GM12878 (cell line): ENCODE results near the gene KCND2. TPM values are rescaled to one million over a fixed set of nuclear protein-coding genes. Genes with fewer than 3 reads are reported as not detected.

Source experiments
- ATAC-seq: fragments of 200-7000 bp; cut with Tn5 transposase; 3 replicates; pipeline ENCODE4 v1.9.1; 2020; ENCODE audit warnings: mild to moderate bottlenecking, moderate library complexity
- BruUV-seq: library from RNA; stranded (reverse); fragments of 400-500 nt; replicated peaks from 2 replicates; lab custom pipeline; 2021; lab: Mats Ljungman, UMichigan
- CTCF ChIA-PET: fragments of 300-600 bp; sonication (Branson Sonifier 250); formaldehyde crosslinking; extraction: SDS; loops from one replicate; lab custom pipeline; 2021; ENCODE audit warnings: inconsistent platforms; lab: Yijun Ruan, JAX
- POLR2A ChIA-PET: fragments of 350-600 bp; formaldehyde crosslinking; extraction: SDS; loops from one replicate; lab custom pipeline; 2021; ENCODE audit warnings: inconsistent platforms; lab: Charles Lee
- RAD21 ChIA-PET: fragments of 300-600 bp; sonication (Branson Sonifier 250); formaldehyde crosslinking; loops from one replicate; lab custom pipeline; 2023; ENCODE audit warnings: antibody characterized with exemption; ENCODE audit not compliant: unreplicated experiment; lab: Charles Lee
- SMC1A ChIA-PET: fragments of 300-600 bp; sonication (Branson Sonifier 250); formaldehyde crosslinking; loops from one replicate; lab custom pipeline; 2023; ENCODE audit not compliant: unreplicated experiment, uncharacterized antibody; lab: Charles Lee
- DNase-seq: peaks from one replicate; pipeline ENCODE4 v3.0.0-alpha.2; 2011; ENCODE audit warnings: low read depth, low spot score
- FAIRE-seq: peaks from 3 replicates; lab custom pipeline; 2011; peaks lifted over from hg19 to GRCh38; lab: Jason Lieb, UNC
- H2AFZ ChIP-seq: 2 replicates; pipeline ENCODE4 v1.6.0; 2011; ENCODE audit warnings: low read depth, low read length, control low read depth; ENCODE audit not compliant: control insufficient read depth
- H3K27ac ChIP-seq: 2 replicates; pipeline ENCODE4 v1.5.1; 2011; ENCODE audit warnings: control low read depth; ENCODE audit not compliant: control insufficient read depth, insufficient read depth
- H3K27me3 ChIP-seq, 2 experiments: replicated peaks in 1 of 2; 2 replicates each; pipeline versions ENCODE4 v1.6.0 to v1.6.1; 2011; ENCODE audit warnings: low read length in 1 of 2; ENCODE audit not compliant: control insufficient read depth in 2 of 2, insufficient read depth in 2 of 2
- H3K36me3 ChIP-seq, 2 experiments: 2 replicates each; pipeline ENCODE4 v1.5.1; 2011; ENCODE audit warnings: low read length in 1 of 2; ENCODE audit not compliant: control insufficient read depth in 2 of 2, insufficient read depth in 2 of 2
- H3K4me1 ChIP-seq: 2 replicates; pipeline ENCODE4 v1.6.1; 2011; ENCODE audit warnings: mild to moderate bottlenecking, low read length, moderate library complexity, mixed read lengths; ENCODE audit not compliant: control insufficient read depth, insufficient read depth
- H3K4me2 ChIP-seq: 2 replicates; pipeline ENCODE4 v1.6.0; 2011; ENCODE audit warnings: control low read depth; ENCODE audit not compliant: control insufficient read depth, insufficient read depth
- H3K4me3 ChIP-seq: fragments of 200-600 bp; sonication (generic); 2 replicates; pipeline ENCODE4 v1.5.1; 2016
- H3K79me2 ChIP-seq: 2 replicates; pipeline ENCODE4 v1.6.0; 2011; ENCODE audit warnings: low read length; ENCODE audit not compliant: control insufficient read depth, insufficient read depth
- H3K9ac ChIP-seq: 2 replicates; pipeline ENCODE4 v1.8.0; 2011; ENCODE audit warnings: low read length, control low read depth, mixed read lengths; ENCODE audit not compliant: control insufficient read depth, insufficient read depth
- H3K9me3 ChIP-seq: replicated peaks from 3 replicates; pipeline ENCODE4 v1.5.1; 2011; ENCODE audit warnings: mild to moderate bottlenecking, low read length; ENCODE audit not compliant: control insufficient read depth, insufficient read depth
- H4K20me1 ChIP-seq: 2 replicates; pipeline ENCODE4 v1.6.0; 2011; ENCODE audit not compliant: control insufficient read depth, insufficient read depth
- CBFB ChIP-seq: IDR thresholded peaks from 2 replicates; pipeline ENCODE4 v1.6.1; 2016; ENCODE audit warnings: antibody characterized with exemption, low read depth
- CBX3 ChIP-seq: fragments of 200-600 bp; sonication (generic); IDR thresholded peaks from 2 replicates; pipeline ENCODE4 v1.6.1; 2016; ENCODE audit warnings: low read depth, borderline replicate concordance
- CEBPB ChIP-seq, 2 experiments: fragments of 150-350 bp in 1 of 2; IDR thresholded peaks; 2 replicates each; pipeline ENCODE4 v1.6.1; 2012 to 2014; ENCODE audit warnings: low read depth in 2 of 2, low read length in 2 of 2, borderline replicate concordance in 1 of 2, inconsistent platforms in 1 of 2
- CHD4 ChIP-seq: fragments of 200-600 bp; sonication (generic); IDR thresholded peaks from 2 replicates; pipeline ENCODE4 v1.6.1; 2016; ENCODE audit warnings: mild to moderate bottlenecking
- FOXM1 ChIP-seq: IDR thresholded peaks from 2 replicates; pipeline ENCODE4 v1.6.1; 2012; ENCODE audit warnings: low read depth, mild to moderate bottlenecking, inconsistent platforms, low read length, moderate library complexity
- MYC ChIP-seq: IDR thresholded peaks from 2 replicates; pipeline ENCODE4 v1.6.1; 2011; ENCODE audit warnings: mild to moderate bottlenecking, low read length, moderate library complexity, inconsistent platforms; ENCODE audit not compliant: insufficient read depth, insufficient replicate concordance, insufficient read length, severe bottlenecking
- NRF1 ChIP-seq: conservative IDR thresholded peaks from 2 replicates; pipeline ENCODE4 v1.6.1; 2011; ENCODE audit warnings: mild to moderate bottlenecking, low read depth, low read length, improper control_type of control experiment
- PAX5 ChIP-seq: IDR thresholded peaks from 2 replicates; pipeline ENCODE4 v1.6.1; 2011; ENCODE audit warnings: low read depth, low read length, borderline replicate concordance
- SMC3 ChIP-seq: IDR thresholded peaks from 2 replicates; pipeline ENCODE4 v1.6.1; 2011; ENCODE audit warnings: low read length, improper control_type of control experiment, borderline replicate concordance
- ZNF274 ChIP-seq: IDR thresholded peaks from one replicate; pipeline ENCODE4 v1.8.0; 2011; ENCODE audit not compliant: insufficient read length, insufficient read depth
- ZNF384 ChIP-seq: IDR thresholded peaks from 2 replicates; pipeline ENCODE4 v1.6.1; 2012; ENCODE audit warnings: low read depth, mild to moderate bottlenecking, low read length, improper control_type of control experiment, borderline replicate concordance
- WGBS: methylation state at CpG from one replicate; pipeline ENCODE4 v1.1.6; 2016; ENCODE audit warnings: low lambda C conversion rate; ENCODE audit not compliant: insufficient replicate concordance, insufficient coverage; ENCODE audit errors: missing lambda C conversion rate; 5-methylcytosine and 5-hydroxymethylcytosine counted together
- in situ Hi-C: fragments of 300-500 bp; cut with MboI; formaldehyde crosslinking; loops from 9 replicates; pipeline ENCODE4 v1.14.3; 2018; ENCODE audit warnings: mixed read lengths
- intact Hi-C: fragments of 100-400 bp; cut with micrococcal nuclease; formaldehyde crosslinking; loops from one replicate; pipeline ENCODE4 v1.14.2; 2022; ENCODE audit not compliant: unreplicated experiment
- polyA plus RNA-seq, 11 experiments: library from polyadenylated mRNA; depleted of rRNA in 4 of 11; unstranded in 6 of 11; stranded (reverse) in 5 of 11; fragments of >200 nt; fragmentation: Nextera tagmentation in 4 of 11; fragmentation: Illumina TruSeq in 1 of 11; extraction: Ambion mirVana in 4 of 11; extraction: Trizol in 1 of 11; gene quantifications; 1 replicate in 1 of 11; 2 replicates in 10 of 11; pipeline versions ENCODE4 v1.2.1 to v1.2.3, GENCODE V29; 2011 to 2016; ENCODE audit warnings: inconsistent platforms in 2 of 11, missing spikeins in 2 of 11, low read depth in 1 of 11
- total RNA-seq, 4 experiments: library from RNA; depleted of rRNA in 3 of 4; stranded (reverse); fragments of >200 nt in 3 of 4; fragmentation: Illumina TruSeq in 1 of 4; extraction: Trizol in 1 of 4; gene quantifications; 2 replicates each; pipeline versions ENCODE4 v1.2.1 to v1.2.3, GENCODE V29; 2013 to 2021
- TF ChIP-seq, protein P1 (sequence below): IDR thresholded peaks from 2 replicates; pipeline ENCODE4 v1.6.1; 2011; ENCODE audit warnings: borderline replicate concordance, low read depth, mild to moderate bottlenecking, moderate library complexity, low read length; ENCODE audit not compliant: insufficient read depth, poor library complexity, severe bottlenecking

The KCND2 gene
- total and polyA plus RNA-seq, 10 of the 15 experiments (the other 5 are each of a cell fraction or from before 2014, with no cell fraction given): 3.6 to 22.3 (median 6.3) TPM

- H3K4me1 ChIP-seq: no peaks in the 10 kb centered on the region
- in situ Hi-C loops (no loop called here), intact Hi-C loops (no loop called here)
- WGBS: 8% methylated on average over 1 of the region's 1 CpG
- ChIA-PET CTCF (interaction anchor here (0.6 kb wide), 1 partner anchor 1801 kb away, joined by 3 read pairs; no protein-coding TSS in a partner anchor), POLR2A (no interaction called here), RAD21 (no interaction called here), SMC1A (no interaction called here)
- TF ChIP-seq ZNF274 (no peak), CBFB (no peak), SMC3 (no peak), CEBPB (IDR thresholded peaks at IDR 0.05; ENCODE audit: borderline replicate concordance in 1 of 2, low read depth in 2 of 2, low read length in 2 of 2) (no peak), NRF1 (no peak), CHD4 (no peak), ZNF384 (no peak), MYC (no peak), FOXM1 (no peak), CBX3 (no peak), PAX5 (no peak)
- TF ChIP-seq, protein P1, sequence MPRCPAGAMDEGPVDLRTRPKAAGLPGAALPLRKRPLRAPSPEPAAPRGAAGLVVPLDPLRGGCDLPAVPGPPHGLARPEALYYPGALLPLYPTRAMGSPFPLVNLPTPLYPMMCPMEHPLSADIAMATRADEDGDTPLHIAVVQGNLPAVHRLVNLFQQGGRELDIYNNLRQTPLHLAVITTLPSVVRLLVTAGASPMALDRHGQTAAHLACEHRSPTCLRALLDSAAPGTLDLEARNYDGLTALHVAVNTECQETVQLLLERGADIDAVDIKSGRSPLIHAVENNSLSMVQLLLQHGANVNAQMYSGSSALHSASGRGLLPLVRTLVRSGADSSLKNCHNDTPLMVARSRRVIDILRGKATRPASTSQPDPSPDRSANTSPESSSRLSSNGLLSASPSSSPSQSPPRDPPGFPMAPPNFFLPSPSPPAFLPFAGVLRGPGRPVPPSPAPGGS: no peak
- DNase-seq (no peak), FAIRE-seq (no peak), ATAC-seq (no peak)
- H2AFZ ChIP-seq: no peak overlapping the region
- no peaks in the 10 kb centered on the region for H3K79me2 ChIP-seq
- no peaks in the 10 kb centered on the region for H3K27me3 ChIP-seq
- no peak overlapping the region for H3K27ac ChIP-seq
- no peak overlapping the region for H3K4me3 ChIP-seq
- no peaks in the 10 kb centered on the region for H3K9me3 ChIP-seq
- H3K9ac ChIP-seq: no peak overlapping the region
- H3K4me2 ChIP-seq: no peak overlapping the region
- H4K20me1 ChIP-seq: no peaks in the 10 kb centered on the region
- no peaks in the 10 kb centered on the region for H3K36me3 ChIP-seq
- no TSS peak for BruUV-seq
Measured at GRCh38 chr7:120645966-120646365, 373.0 kb downstream of the KCND2 start.
